ENCODE results near the gene RBP3. TPM values are rescaled to one million over a fixed set of nuclear protein-coding genes. Genes with fewer than 3 reads are reported as not detected.
A peak's percentile ranks its signal among the peaks of the same experiment; 100 is the strongest.

The RBP3 gene
- total RNA-seq, 1 donor from 2014 or later: not detected

DNA sequence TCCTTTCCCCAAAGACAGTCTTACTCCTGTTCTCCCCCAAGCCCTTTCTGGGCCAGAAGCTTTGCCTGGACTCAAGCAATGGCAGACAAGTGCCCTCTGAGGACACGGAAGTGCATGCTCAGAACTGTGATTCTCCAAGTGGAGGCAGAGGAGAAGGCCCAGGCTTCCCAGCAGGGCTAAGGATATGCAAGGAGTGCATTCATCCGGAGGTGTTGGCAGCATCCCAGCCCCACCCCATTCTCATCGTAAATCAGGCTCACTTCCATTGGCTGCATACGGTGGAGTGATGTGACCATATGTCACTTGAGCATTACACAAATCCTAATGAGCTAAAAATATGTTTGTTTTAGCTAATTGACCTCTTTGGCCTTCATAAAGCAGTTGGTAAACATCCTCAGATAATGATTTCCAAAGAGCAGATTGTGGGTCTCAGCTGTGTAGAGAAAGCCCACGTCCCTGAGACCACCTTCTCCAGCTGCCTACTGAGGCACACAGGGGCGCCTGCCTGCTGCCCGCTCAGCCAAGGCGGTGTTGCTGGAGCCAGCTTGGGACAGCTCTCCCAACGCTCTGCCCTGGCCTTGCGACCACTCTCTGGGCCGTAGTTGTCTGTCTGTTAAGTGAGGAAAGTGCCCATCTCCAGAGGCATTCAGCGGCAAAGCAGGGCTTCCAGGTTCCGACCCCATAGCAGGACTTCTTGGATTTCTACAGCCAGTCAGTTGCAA is 1.4 kb upstream of the RBP3 start:
- ATAC-seq (peak; percentile 57 to 69), DNase-seq (peak; percentile 74)
- TF ChIP-seq, protein P1, sequence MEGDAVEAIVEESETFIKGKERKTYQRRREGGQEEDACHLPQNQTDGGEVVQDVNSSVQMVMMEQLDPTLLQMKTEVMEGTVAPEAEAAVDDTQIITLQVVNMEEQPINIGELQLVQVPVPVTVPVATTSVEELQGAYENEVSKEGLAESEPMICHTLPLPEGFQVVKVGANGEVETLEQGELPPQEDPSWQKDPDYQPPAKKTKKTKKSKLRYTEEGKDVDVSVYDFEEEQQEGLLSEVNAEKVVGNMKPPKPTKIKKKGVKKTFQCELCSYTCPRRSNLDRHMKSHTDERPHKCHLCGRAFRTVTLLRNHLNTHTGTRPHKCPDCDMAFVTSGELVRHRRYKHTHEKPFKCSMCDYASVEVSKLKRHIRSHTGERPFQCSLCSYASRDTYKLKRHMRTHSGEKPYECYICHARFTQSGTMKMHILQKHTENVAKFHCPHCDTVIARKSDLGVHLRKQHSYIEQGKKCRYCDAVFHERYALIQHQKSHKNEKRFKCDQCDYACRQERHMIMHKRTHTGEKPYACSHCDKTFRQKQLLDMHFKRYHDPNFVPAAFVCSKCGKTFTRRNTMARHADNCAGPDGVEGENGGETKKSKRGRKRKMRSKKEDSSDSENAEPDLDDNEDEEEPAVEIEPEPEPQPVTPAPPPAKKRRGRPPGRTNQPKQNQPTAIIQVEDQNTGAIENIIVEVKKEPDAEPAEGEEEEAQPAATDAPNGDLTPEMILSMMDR (IDR thresholded peaks at IDR 0.05): no peak
- Histone ChIP-seq H3K27me3 (ENCODE audit: low read depth) (no peaks in the 10 kb centered on the region), H3K27ac (no peak overlapping the region), H3K4me1 (no peaks in the 10 kb centered on the region), H3K4me3 (no peak overlapping the region), H3K9me3 (no peaks in the 10 kb centered on the region), H3K36me3 (no peaks in the 10 kb centered on the region)
- intact Hi-C loops (cut with DNase I): no loop called here

DNA sequence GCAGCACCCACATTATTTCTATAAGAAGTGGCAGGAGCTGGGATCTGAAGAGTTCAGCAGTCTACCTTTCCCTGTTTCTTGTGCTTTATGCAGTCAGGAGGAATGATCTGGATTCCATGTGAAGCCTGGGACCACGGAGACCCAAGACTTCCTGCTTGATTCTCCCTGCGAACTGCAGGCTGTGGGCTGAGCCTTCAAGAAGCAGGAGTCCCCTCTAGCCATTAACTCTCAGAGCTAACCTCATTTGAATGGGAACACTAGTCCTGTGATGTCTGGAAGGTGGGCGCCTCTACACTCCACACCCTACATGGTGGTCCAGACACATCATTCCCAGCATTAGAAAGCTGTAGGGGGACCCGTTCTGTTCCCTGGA is 874 bp upstream of the RBP3 start:
- no peak overlapping the region for H3K27ac ChIP-seq
- no peaks in the 10 kb centered on the region for H3K9me3 ChIP-seq
- H3K4me3 ChIP-seq: no peak overlapping the region
- TF ChIP-seq, protein P1 (IDR thresholded peaks at IDR 0.05): no peak
- H3K36me3 ChIP-seq: no peaks in the 10 kb centered on the region
- ATAC-seq (no peak), DNase-seq (no peak)
- no peaks in the 10 kb centered on the region for H3K4me1 ChIP-seq
- no peaks in the 10 kb centered on the region for H3K27me3 ChIP-seq (ENCODE audit: low read depth)
- intact Hi-C loops (cut with DNase I): no loop called here

DNA sequence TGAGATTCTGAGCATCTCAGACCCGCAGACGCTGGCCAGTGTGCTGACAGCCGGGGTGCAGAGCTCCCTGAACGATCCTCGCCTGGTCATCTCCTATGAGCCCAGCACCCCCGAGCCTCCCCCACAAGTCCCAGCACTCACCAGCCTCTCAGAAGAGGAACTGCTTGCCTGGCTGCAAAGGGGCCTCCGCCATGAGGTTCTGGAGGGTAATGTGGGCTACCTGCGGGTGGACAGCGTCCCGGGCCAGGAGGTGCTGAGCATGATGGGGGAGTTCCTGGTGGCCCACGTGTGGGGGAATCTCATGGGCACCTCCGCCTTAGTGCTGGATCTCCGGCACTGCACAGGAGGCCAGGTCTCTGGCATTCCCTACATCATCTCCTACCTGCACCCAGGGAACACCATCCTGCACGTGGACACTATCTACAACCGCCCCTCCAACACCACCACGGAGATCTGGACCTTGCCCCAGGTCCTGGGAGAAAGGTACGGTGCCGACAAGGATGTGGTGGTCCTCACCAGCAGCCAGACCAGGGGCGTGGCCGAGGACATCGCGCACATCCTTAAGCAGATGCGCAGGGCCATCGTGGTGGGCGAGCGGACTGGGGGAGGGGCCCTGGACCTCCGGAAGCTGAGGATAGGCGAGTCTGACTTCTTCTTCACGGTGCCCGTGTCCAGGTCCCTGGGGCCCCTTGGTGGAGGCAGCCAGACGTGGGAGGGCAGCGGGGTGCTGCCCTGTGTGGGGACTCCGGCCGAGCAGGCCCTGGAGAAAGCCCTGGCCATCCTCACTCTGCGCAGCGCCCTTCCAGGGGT is 703 bp downstream of the RBP3 start:
- TF ChIP-seq, protein P1 (IDR thresholded peaks at IDR 0.05): no peak
- ATAC-seq (peak in 1 of 2 donors; percentile 5), DNase-seq (no peak)
- Histone ChIP-seq H3K4me3 (no peak overlapping the region), H3K36me3 (no peaks in the 10 kb centered on the region), H3K27me3 (ENCODE audit: low read depth) (no peaks in the 10 kb centered on the region), H3K4me1 (no peaks in the 10 kb centered on the region), H3K27ac (no peak overlapping the region), H3K9me3 (no peaks in the 10 kb centered on the region)
- intact Hi-C loops (cut with DNase I): no loop called here

DNA sequence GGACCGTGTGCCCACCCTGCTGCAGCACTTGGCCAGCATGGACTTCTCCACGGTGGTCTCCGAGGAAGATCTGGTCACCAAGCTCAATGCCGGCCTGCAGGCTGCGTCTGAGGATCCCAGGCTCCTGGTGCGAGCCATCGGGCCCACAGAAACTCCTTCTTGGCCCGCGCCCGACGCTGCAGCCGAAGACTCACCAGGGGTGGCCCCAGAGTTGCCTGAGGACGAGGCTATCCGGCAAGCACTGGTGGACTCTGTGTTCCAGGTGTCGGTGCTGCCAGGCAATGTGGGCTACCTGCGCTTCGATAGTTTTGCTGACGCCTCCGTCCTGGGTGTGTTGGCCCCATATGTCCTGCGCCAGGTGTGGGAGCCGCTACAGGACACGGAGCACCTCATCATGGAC is 1.4 kb downstream of the RBP3 start:
- DNase-seq (no peak), ATAC-seq (no peak)
- intact Hi-C loops (cut with DNase I): no loop called here
- no peaks in the 10 kb centered on the region for H3K9me3 ChIP-seq
- H3K27me3 ChIP-seq (ENCODE audit: low read depth): no peaks in the 10 kb centered on the region
- H3K36me3 ChIP-seq: no peaks in the 10 kb centered on the region
- H3K4me3 ChIP-seq: no peak overlapping the region
- H3K4me1 ChIP-seq: no peaks in the 10 kb centered on the region
- no peak overlapping the region for H3K27ac ChIP-seq
- TF ChIP-seq, protein P1 (IDR thresholded peaks at IDR 0.05): no peak

DNA sequence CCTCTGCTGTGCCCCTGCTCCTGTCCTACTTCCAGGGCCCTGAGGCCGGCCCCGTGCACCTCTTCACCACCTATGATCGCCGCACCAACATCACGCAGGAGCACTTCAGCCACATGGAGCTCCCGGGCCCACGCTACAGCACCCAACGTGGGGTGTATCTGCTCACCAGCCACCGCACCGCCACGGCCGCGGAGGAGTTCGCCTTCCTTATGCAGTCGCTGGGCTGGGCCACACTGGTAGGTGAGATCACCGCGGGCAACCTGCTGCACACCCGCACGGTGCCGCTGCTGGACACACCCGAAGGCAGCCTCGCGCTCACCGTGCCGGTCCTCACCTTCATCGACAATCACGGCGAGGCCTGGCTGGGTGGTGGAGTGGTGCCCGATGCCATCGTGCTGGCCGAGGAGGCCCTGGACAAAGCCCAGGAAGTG is 1.8 kb downstream of the RBP3 start:
- no peak overlapping the region for H3K4me3 ChIP-seq
- H3K4me1 ChIP-seq: no peaks in the 10 kb centered on the region
- H3K9me3 ChIP-seq: no peaks in the 10 kb centered on the region
- H3K27ac ChIP-seq: no peak overlapping the region
- no peaks in the 10 kb centered on the region for H3K27me3 ChIP-seq (ENCODE audit: low read depth)
- no peak for DNase-seq
- ATAC-seq: no peak
- TF ChIP-seq, protein P1 (IDR thresholded peaks at IDR 0.05): no peak
- intact Hi-C loops (cut with DNase I): no loop called here
- no peaks in the 10 kb centered on the region for H3K36me3 ChIP-seq
